GM18873 (cell line): ENCODE measurements around the gene RFX3.

Source experiments
- ATAC-seq: cut with Tn5 transposase; IDR thresholded peaks from one replicate; pipeline ENCODE4 v1.9.1; 2021; ENCODE audit warnings: mild to moderate bottlenecking, moderate library complexity, moderate number of reproducible peaks; ENCODE audit not compliant: unreplicated experiment, low FRiP score

The RFX3 gene

GRCh38 chr9:3479514-3480352, 46.1 kb downstream of the RFX3 start:
- ATAC-seq = peak; percentile 35

GRCh38 chr9:3478549-3478953, 47.2 kb downstream of the RFX3 start:
- ATAC-seq = no peak

GRCh38 chr9:3477236-3477834, 48.5 kb downstream of the RFX3 start:
- ATAC-seq = no peak

- ATAC-seq = no peak
These were observed 50.3 kb downstream of the RFX3 start for GRCh38 chr9:3475300-3476020.

GRCh38 chr9:3474821-3475220, 51.0 kb downstream of the RFX3 start:
- ATAC-seq = no peak

- no peak for ATAC-seq
These were observed 52.4 kb downstream of the RFX3 start for GRCh38 chr9:3473405-3473804.

GRCh38 chr9:3471883-3472282, 53.9 kb downstream of the RFX3 start:
- ATAC-seq = no peak

- no peak for ATAC-seq
These were observed 57.2 kb downstream of the RFX3 start for GRCh38 chr9:3468421-3469205.

- ATAC-seq = peak; percentile 83
These were observed 58.1 kb downstream of the RFX3 start for GRCh38 chr9:3467593-3468219.

GRCh38 chr9:3464033-3464638, 61.7 kb downstream of the RFX3 start:
- no peak for ATAC-seq

GRCh38 chr9:3458806-3459475, 66.9 kb downstream of the RFX3 start:
- ATAC-seq = no peak

- ATAC-seq = no peak
These were observed 68.6 kb downstream of the RFX3 start for GRCh38 chr9:3457175-3457574.

- ATAC-seq = no peak
These were observed 70.1 kb downstream of the RFX3 start for GRCh38 chr9:3455717-3456116.

GRCh38 chr9:3455094-3455493, 70.7 kb downstream of the RFX3 start:
- ATAC-seq = no peak

- no peak for ATAC-seq
These were observed 73.8 kb downstream of the RFX3 start for GRCh38 chr9:3451956-3452355.

- ATAC-seq = no peak
These were observed 78.0 kb downstream of the RFX3 start for GRCh38 chr9:3447788-3448187.

GRCh38 chr9:3447143-3447542, 78.7 kb downstream of the RFX3 start:
- ATAC-seq = no peak

GRCh38 chr9:3446313-3446712, 79.5 kb downstream of the RFX3 start:
- no peak for ATAC-seq

GRCh38 chr9:3444016-3444415, 81.8 kb downstream of the RFX3 start:
- no peak for ATAC-seq
